WERI-Rb-1 (cell line): Measurements from ENCODE around the gene ZSWIM8.

Experiments
- DNase-seq: peaks from one replicate; pipeline ENCODE4 v3.0.0-alpha.2; 2020
- H3K27ac ChIP-seq: fragments of 250-450 bp; sonication (Bioruptor Pico); 2 replicates; pipeline ENCODE4 v1.5.1; 2020; ENCODE audit warnings: mild to moderate bottlenecking, moderate library complexity
- H3K27me3 ChIP-seq: fragments of 250-450 bp; sonication (Bioruptor Pico); 2 replicates; pipeline ENCODE4 v1.5.1; 2021; ENCODE audit warnings: mild to moderate bottlenecking, low read depth, moderate library complexity; ENCODE audit not compliant: insufficient read depth, severe bottlenecking
- H3K36me3 ChIP-seq: fragments of 250-450 bp; sonication (Bioruptor Pico); 2 replicates; pipeline ENCODE4 v1.5.1; 2020; ENCODE audit warnings: mild to moderate bottlenecking, moderate library complexity
- H3K4me3 ChIP-seq: 2 replicates; pipeline ENCODE4 v1.5.1; 2011; ENCODE audit warnings: low read depth, mild to moderate bottlenecking, control low read depth, low read length
- H3K9me3 ChIP-seq: fragments of 250-450 bp; sonication (Bioruptor Pico); 2 replicates; pipeline ENCODE4 v1.5.1; 2021; ENCODE audit warnings: mild to moderate bottlenecking, moderate library complexity; ENCODE audit not compliant: severe bottlenecking
- CTCF ChIP-seq: IDR thresholded peaks from 2 replicates; pipeline ENCODE4 v1.5.1; 2011; ENCODE audit warnings: low read depth, mild to moderate bottlenecking, control low read depth, inconsistent platforms, low read length

Gene ZSWIM8

GRCh38 chr10:73769396-73769795 lies 16.0 kb upstream of the ZSWIM8 start:
- no peak overlapping the region for H3K27ac ChIP-seq

DNA sequence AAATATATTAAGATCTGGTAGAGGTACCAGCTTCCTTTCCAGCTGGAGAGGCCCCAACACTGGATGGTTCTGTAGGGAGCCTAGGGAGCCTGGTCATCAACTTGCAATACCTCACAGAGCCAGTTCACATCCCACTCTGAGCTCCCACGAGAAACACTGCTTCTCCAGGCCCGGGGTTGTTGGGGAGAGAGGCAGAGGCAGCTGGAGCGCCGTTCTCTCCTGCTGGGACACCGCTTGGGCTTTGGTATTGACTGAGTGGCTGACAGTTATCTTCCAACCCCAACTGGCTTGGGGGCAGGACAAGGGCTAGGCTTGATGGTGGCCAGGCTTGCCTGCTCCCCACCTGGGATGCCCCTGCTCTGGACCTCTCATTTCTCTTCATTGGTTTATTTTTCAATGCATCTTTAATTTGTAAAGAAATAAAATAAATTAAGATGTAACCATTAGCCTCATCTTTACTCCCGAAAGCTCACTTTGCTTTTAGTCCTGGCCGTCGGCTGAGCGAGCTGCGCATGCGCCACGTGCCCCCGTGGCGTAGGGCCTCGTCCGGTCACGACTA lies 13.6 kb upstream of the ZSWIM8 start:
- peak; percentile 36 for DNase-seq
- H3K4me3 ChIP-seq, result peak overlapping the region; percentile 88
- TF ChIP-seq CTCF, result no peak
- no peaks in the 10 kb centered on the region for H3K9me3 ChIP-seq
- H3K27me3 ChIP-seq, result no peaks in the 10 kb centered on the region
- peak overlapping the region; percentile 94 for H3K27ac ChIP-seq
- H3K36me3 ChIP-seq, result peaks cover 74% of the 10 kb centered on the region

More at GRCh38 chr10:73769396-73769795, 16.0 kb upstream of the ZSWIM8 start:
- Histone ChIP-seq H3K36me3 (peaks cover 75% of the 10 kb centered on the region), H3K4me3 (no peak overlapping the region), H3K9me3 (no peaks in the 10 kb centered on the region), H3K27me3 (no peaks in the 10 kb centered on the region)
- DNase-seq, result no peak
- no peak for TF ChIP-seq CTCF

DNA sequence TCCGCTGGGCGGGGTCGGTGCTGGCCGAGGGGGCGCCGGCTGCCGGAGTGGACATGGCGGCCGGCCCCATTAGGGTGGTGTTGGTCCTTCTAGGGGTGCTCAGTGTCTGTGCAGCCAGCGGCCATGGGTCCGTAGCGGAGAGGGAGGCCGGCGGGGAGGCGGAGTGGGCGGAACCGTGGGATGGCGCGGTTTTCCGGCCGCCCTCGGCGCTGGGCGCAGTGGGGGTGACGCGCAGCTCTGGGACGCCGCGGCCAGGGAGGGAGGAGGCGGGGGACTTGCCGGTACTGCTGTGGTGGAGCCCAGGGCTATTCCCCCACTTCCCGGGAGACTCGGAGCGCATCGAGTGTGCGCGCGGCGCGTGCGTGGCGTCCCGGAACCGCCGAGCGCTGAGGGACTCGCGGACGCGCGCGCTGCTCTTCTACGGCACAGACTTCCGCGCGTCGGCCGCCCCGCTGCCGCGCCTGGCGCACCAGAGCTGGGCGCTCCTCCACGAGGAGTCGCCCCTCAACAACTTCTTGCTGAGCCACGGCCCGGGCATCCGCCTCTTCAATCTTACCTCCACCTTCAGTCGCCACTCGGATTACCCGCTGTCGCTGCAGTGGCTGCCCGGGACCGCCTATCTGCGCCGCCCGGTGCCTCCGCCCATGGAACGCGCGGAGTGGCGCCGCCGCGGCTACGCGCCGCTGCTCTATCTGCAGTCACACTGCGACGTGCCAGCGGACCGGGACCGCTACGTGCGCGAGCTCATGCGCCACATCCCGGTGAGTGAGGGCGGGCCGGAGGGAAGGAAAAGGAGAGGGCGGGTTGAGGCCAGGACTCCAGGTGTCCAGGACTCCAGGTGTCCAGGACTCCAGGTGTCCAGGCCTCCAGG lies 12.9 kb upstream of the ZSWIM8 start:
- Histone ChIP-seq H3K27ac (peak overlapping the region; percentile 94), H3K4me3 (peak overlapping the region; percentile 88), H3K36me3 (peaks cover 69% of the 10 kb centered on the region), H3K9me3 (no peaks in the 10 kb centered on the region), H3K27me3 (no peaks in the 10 kb centered on the region)
- DNase-seq, result peak; percentile 89
- TF ChIP-seq CTCF, result peak; percentile 15; the same call in 1 of the 2 replicates

GRCh38 chr10:73773152-73773879 lies 12.1 kb upstream of the ZSWIM8 start:
- no peaks in the 10 kb centered on the region for H3K9me3 ChIP-seq
- DNase-seq, result no peak
- H3K27ac ChIP-seq, result peak overlapping the region; percentile 94
- TF ChIP-seq CTCF, result no peak
- H3K27me3 ChIP-seq, result no peaks in the 10 kb centered on the region
- peak overlapping the region; percentile 88 for H3K4me3 ChIP-seq
- peaks cover 66% of the 10 kb centered on the region for H3K36me3 ChIP-seq

DNA sequence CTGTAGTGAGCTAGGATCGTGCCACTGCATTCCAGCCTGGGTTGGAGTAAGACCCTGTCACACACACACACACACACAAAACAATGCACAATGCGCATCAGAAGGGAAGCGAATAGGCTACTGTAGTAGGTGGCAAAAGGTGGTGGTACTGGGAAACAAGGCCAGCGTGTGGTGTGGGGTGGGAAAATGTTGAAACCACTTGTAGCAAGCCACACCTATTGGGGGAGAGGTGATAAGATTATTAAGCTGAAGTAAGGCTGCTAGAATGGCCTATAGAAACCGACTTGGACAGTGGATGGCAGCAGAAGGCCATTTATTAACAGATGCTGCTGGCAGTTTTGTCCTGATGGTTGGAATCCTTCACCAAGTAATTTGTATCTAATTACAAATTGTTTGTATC lies 10.8 kb upstream of the ZSWIM8 start:
- H3K27me3 ChIP-seq, result no peaks in the 10 kb centered on the region
- TF ChIP-seq CTCF, result no peak
- no peak overlapping the region for H3K27ac ChIP-seq
- no peaks in the 10 kb centered on the region for H3K9me3 ChIP-seq
- H3K36me3 ChIP-seq, result peaks cover 68% of the 10 kb centered on the region
- peak overlapping the region; percentile 88 for H3K4me3 ChIP-seq
- DNase-seq, result no peak
